K562 (cell line): ENCODE measurements around the gene KLHL15. TPM values are rescaled to one million over a fixed set of nuclear protein-coding genes. Genes with fewer than 3 reads are reported as not detected.

ENCODE experiments used
- C11orf30 ChIP-seq: fragments of 450-650 bp; IDR thresholded peaks from 2 replicates; pipeline ENCODE4 v1.6.1; 2016; ENCODE audit warnings: low read depth, mild to moderate bottlenecking
- CHD7 ChIP-seq: fragments of 200-600 bp; sonication (generic); IDR thresholded peaks from one replicate; pipeline ENCODE4 v1.6.1; 2012; ENCODE audit warnings: mild to moderate bottlenecking, low read depth, low read length, inconsistent platforms
- NFXL1 ChIP-seq: fragments of 450-650 bp; formaldehyde crosslinking; IDR thresholded peaks from 2 replicates; pipeline ENCODE4 v1.4.0; 2021; ENCODE audit warnings: mild to moderate bottlenecking
- POLR2AphosphoS5 ChIP-seq: IDR thresholded peaks from 2 replicates; pipeline ENCODE4 v1.6.1; 2011; ENCODE audit warnings: mild to moderate bottlenecking, low read depth, low read length, moderate library complexity; ENCODE audit not compliant: control insufficient read depth, insufficient read depth
- SIN3A ChIP-seq, 2 experiments: fragments of 150-350 bp in 1 of 2; IDR thresholded peaks; 2 replicates each; pipeline ENCODE4 v1.6.1; 2011 to 2016; ENCODE audit warnings: borderline replicate concordance in 2 of 2, low read depth in 2 of 2, low read length in 2 of 2, mild to moderate bottlenecking in 2 of 2, moderate library complexity in 2 of 2; ENCODE audit not compliant: control insufficient read depth in 1 of 2
- SRSF9 ChIP-seq: fragments of 200-400 bp; formaldehyde crosslinking; IDR thresholded peaks from 2 replicates; pipeline ENCODE4 v1.6.1; 2017; ENCODE audit warnings: low read depth, low read length, borderline replicate concordance
- SUPT5H ChIP-seq: fragments of 450-650 bp; IDR thresholded peaks from 2 replicates; pipeline ENCODE4 v1.6.1; 2016
- ZBTB11 ChIP-seq, 3 experiments: fragments of 200-800 bp in 1 of 3; fragments of 250-450 bp in 1 of 3; fragments of 450-650 bp in 1 of 3; sonication (Bioruptor Pico) in 1 of 3; sonication (Bioruptor generic) in 1 of 3; formaldehyde crosslinking in 1 of 3; IDR thresholded peaks; 2 replicates each; pipeline versions ENCODE4 v1.6.1 to v1.8.0; 2016 to 2022; ENCODE audit warnings: mild to moderate bottlenecking in 2 of 3, missing genetic modification characterization in 2 of 3, missing compliant biosample characterization in 1 of 3, moderate library complexity in 1 of 3
- ZNF511 ChIP-seq: sonication (generic); formaldehyde crosslinking; IDR thresholded peaks from 2 replicates; pipeline ENCODE4 v1.8.0; 2022; ENCODE audit warnings: mild to moderate bottlenecking, missing genetic modification reagents
- ZNF830 ChIP-seq: fragments of 250-450 bp; sonication (Bioruptor Pico); IDR thresholded peaks from 2 replicates; pipeline ENCODE4 v1.5.0; 2021; ENCODE audit warnings: mild to moderate bottlenecking
- polyA plus RNA-seq, 8 experiments: library from polyadenylated mRNA; depleted of rRNA in 4 of 8; stranded (reverse) in 5 of 8; unstranded in 3 of 8; fragments of >200 nt; fragmentation: Nextera tagmentation in 2 of 8; fragmentation: Illumina TruSeq in 1 of 8; extraction: Ambion mirVana in 2 of 8; extraction: Trizol in 1 of 8; gene quantifications; 2 replicates each; pipeline versions ENCODE4 v1.2.1 to v1.2.3, GENCODE V29; 2011 to 2014; ENCODE audit warnings: inconsistent platforms in 1 of 8, missing spikeins in 1 of 8
- total RNA-seq, 7 experiments: library from RNA; depleted of rRNA in 6 of 7; stranded (reverse); fragments of >200 nt in 6 of 7; fragmentation: Illumina TruSeq in 2 of 7; extraction: Trizol in 2 of 7; gene quantifications; 2 replicates each; pipeline versions ENCODE4 v1.2.1 to v1.2.3, GENCODE V29; 2011 to 2021; ENCODE audit warnings: low replicate concordance in 1 of 7

Gene KLHL15
- total and polyA plus RNA-seq, 9 of the 15 experiments (the other 6 are each of a cell fraction or from before 2014, with no cell fraction given), result 3.0 to 12.4 (median 7.6) TPM

- TF ChIP-seq ZBTB11 (CRISPR knock-in tag; IDR thresholded peaks at IDR 0.05) (peak in 1 of 3 experiments; percentile 88; a peak in 2 of 6 replicates), SIN3A (IDR thresholded peaks at IDR 0.05; ENCODE audit: borderline replicate concordance in 2 of 2, control insufficient read depth in 1 of 2, low read depth in 2 of 2, low read length in 2 of 2) (peak in 1 of 2 experiments; percentile 69; a peak in 3 of 4 replicates), SRSF9 (no peak), NFXL1 (CRISPR knock-in tag) (no peak), SUPT5H (peak; percentile 93), ZNF830 (CRISPR knock-in tag) (no peak), ZNF511 (peak; percentile 87), POLR2AphosphoS5 (peak; percentile 82), C11orf30 (peak; percentile 65), CHD7 (no peak)
Measured at GRCh38 chrX:24054182-24055042, 27.4 kb upstream of the KLHL15 start, which contains the start of gene EIF2S3 (continued).
